Measurements from ENCODE around the gene PTPN21.

- no peak for TF ChIP-seq POLR2A (IDR thresholded peaks at IDR 0.05)
- TF ChIP-seq CTCF (IDR thresholded peaks at IDR 0.05), result no peak
Observed at GRCh38 chr14:88547386-88547780, 7.4 kb downstream of the PTPN21 start.
